ENCODE results near the gene APBA1.

- TF ChIP-seq CTCF (IDR thresholded peaks at IDR 0.05; ENCODE audit: insufficient read depth, low read depth, low read length) (no peak), EZH2 (IDR thresholded peaks at IDR 0.05; ENCODE audit: insufficient read depth, low read length) (no peak)
Observed at GRCh38 chr9:69431777-69432176, 240.4 kb downstream of the APBA1 start.

Measured in astrocyte (in vitro differentiated cells and primary cell).